ENCODE data around the gene SGIP1.

The SGIP1 gene

GRCh38 chr1:66687358-66687757 lies 153.4 kb downstream of the SGIP1 start:
- TF ChIP-seq CTCF (IDR thresholded peaks at IDR 0.05; ENCODE audit: low read depth, low read length) = no peak
- no peak overlapping the region for H3K4me3 ChIP-seq (ENCODE audit: low read depth, low read length)

DNA sequence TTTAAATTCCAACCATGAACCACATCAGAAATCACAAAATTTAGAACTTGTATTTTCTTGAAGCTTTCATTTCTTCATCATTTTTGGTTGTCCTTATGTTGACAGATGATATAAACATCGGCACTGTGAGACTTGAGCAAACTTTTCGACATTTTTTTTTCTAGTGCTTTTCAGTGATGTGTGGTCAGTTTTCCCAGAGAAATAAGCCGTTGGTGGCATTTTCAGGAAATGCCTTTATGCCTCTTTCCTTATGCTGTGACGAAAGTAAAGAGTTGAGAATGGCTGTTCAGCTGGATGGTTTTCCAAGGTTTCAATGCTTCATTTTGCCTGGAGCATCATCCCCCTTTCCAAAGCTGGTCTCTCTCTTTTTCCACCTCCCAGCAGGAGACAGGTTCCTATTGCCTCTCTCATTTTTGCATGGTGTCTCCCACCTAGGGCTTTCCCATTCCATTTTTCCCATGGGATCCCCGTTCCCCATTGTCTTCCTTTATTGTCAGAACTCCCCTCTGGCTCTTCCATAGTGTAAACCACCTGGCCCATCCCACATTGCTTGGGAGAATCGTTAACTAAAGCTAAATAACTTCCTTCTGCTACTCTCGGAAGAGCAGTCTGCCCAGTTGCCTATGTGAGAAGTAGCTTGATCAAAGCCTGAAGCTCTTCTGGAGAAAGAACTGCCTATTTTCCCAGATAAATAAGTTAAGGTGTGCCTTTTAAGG lies 156.9 kb downstream of the SGIP1 start:
- no peak overlapping the region for H3K4me3 ChIP-seq (ENCODE audit: low read depth, low read length)
- no peak for TF ChIP-seq CTCF (IDR thresholded peaks at IDR 0.05; ENCODE audit: low read depth, low read length)

DNA sequence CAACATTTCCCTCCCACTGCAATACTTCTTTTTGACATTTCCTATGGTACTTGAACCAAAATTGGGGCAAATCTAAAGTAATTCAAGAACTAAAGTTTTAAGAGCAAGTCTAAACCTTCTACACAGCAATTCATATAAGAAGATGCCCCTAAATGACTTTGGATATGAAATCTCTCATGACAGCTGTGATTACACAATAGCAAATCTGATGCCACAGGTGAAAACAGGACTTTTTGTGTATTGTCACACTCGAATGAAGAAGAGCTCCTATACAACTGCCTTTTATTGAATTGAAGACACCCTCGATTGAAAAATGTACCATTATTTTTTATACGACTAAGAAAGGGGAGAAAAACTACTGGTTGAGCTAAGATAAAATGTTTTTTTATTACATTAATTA lies 158.7 kb downstream of the SGIP1 start:
- no peak for TF ChIP-seq CTCF (IDR thresholded peaks at IDR 0.05; ENCODE audit: low read depth, low read length)
- H3K4me3 ChIP-seq (ENCODE audit: low read depth, low read length) = no peak overlapping the region

- H3K4me3 ChIP-seq (ENCODE audit: low read depth, low read length) = no peak overlapping the region
- no peak for TF ChIP-seq CTCF (IDR thresholded peaks at IDR 0.05; ENCODE audit: low read depth, low read length)
Measured at GRCh38 chr1:66693856-66694255, 159.9 kb downstream of the SGIP1 start.

DNA sequence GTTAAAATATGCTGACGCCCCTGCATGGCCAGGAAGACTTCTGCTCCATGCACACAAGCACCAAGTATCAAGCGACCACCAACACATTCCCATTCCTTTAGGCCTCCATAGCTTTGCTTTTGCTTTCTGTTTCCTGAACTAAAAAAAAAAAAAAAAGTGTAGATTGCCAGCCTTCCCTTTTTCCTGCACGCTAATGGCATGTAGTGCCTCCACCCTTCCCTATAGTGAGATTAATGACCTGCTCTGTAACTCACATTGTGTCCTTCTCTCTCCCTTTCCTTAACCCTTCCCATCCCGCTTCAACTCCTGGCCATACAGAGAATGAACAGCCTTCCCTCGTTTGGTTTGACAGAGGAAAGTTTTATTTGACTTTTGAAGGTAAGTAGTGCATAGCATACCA lies 161.2 kb downstream of the SGIP1 start:
- H3K4me3 ChIP-seq (ENCODE audit: low read depth, low read length) = no peak overlapping the region
- no peak for TF ChIP-seq CTCF (IDR thresholded peaks at IDR 0.05; ENCODE audit: low read depth, low read length)

DNA sequence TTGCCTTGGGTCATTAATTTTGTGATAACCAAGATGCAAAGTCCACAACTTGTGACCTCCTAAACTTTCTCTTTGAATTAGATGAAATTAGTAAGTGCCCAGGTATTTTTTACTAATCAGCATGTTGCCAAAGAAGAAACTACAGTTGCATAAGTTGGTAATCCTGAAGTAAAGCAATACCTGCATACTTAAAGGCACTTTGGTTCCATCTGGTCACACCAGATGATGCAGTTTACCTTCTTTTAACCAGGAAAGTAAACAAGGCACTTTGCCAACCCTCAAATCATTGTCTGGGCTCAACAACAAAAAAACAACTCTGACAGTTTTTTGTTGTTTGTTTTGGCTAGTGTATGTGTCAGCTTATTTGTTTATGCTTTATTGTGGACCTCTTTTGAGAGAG lies 162.8 kb downstream of the SGIP1 start:
- TF ChIP-seq CTCF (IDR thresholded peaks at IDR 0.05; ENCODE audit: low read depth, low read length) = no peak

DNA sequence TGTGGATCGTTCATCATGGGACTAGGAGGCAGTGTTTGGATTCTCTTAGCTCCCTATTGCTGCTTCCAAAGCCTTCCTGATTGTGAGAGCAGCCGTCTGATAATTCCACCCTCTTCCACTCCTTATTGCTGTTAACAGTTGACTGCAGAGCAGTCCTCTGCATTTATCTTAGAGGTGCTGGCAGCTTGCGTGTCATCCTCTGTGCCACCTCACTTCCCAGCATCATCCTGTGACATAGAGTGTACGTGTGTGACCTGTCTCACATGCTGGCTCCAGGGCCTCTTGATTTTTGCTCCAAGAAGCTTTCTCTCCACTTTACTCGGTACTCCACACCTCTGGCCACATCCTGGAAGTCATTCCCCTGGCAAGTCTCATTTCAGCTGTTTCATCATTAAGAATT lies 165.3 kb downstream of the SGIP1 start:
- H3K4me3 ChIP-seq (ENCODE audit: low read depth, low read length) = no peak overlapping the region
- no peak for TF ChIP-seq CTCF (IDR thresholded peaks at IDR 0.05; ENCODE audit: low read depth, low read length)

More for the DNA sequence above, 162.8 kb downstream of the SGIP1 start:
- no peak overlapping the region for H3K4me3 ChIP-seq (ENCODE audit: low read depth, low read length)

Measured in WI38 (cell line).